Testis (tissue), 3 donors: ENCODE data around the gene ZNF827. TPM values are rescaled to one million over a fixed set of nuclear protein-coding genes. Genes with fewer than 3 reads are reported as not detected.

Source experiments
- DNase-seq: peaks from one replicate; pipeline ENCODE4 v3.0.0-alpha.2; 2019
- H3K27ac ChIP-seq, 2 donors: fragments of 200-600 bp; sonication (generic); one replicate each; pipeline ENCODE4 v1.5.1; 2019
- H3K27me3 ChIP-seq: fragments of 200-600 bp; sonication (generic); one replicate; pipeline ENCODE4 v1.5.1; 2019
- H3K36me3 ChIP-seq: fragments of 200-600 bp; sonication (generic); one replicate; pipeline ENCODE4 v1.5.1; 2017; ENCODE audit warnings: low read depth; ENCODE audit errors: missing control alignments
- H3K4me1 ChIP-seq: fragments of 200-600 bp; sonication (generic); one replicate; pipeline ENCODE4 v1.5.1; 2019
- H3K4me3 ChIP-seq, 2 donors: fragments of 200-600 bp; sonication (generic); one replicate each; pipeline ENCODE4 v1.5.1; 2017 to 2019
- H3K9me3 ChIP-seq: fragments of 200-600 bp; sonication (generic); one replicate; pipeline ENCODE4 v1.5.1; 2017
- POLR2A ChIP-seq: fragments of 450-650 bp; IDR thresholded peaks from one replicate; pipeline ENCODE4 v1.6.1; 2017; ENCODE audit warnings: antibody characterized with exemption, mild to moderate bottlenecking, moderate library complexity
- WGBS, 2 donors: methylation state at CpG; one replicate each; pipeline ENCODE4 v1.1.5; 2018; 5-methylcytosine and 5-hydroxymethylcytosine counted together
- intact Hi-C: fragments of 100-400 bp; cut with DNase I; formaldehyde crosslinking; loops from one replicate; pipeline ENCODE4 v1.15.1; 2023; ENCODE audit warnings: low total_unique reads
- polyA plus RNA-seq: library from polyadenylated mRNA; stranded (reverse); fragments of 350-450 nt; fragmentation: Illumina TruSeq; extraction: RNeasy Lipid Tissue Mini Kit (QIAGEN cat#74804); gene quantifications from one replicate; pipeline ENCODE4 v1.2.3, GENCODE V29; 2014; ENCODE audit warnings: low read depth, low replicate concordance; ENCODE audit not compliant: insufficient read depth
- total RNA-seq, 2 donors: library from RNA; depleted of rRNA; stranded (reverse); fragments of >200 nt; gene quantifications; one replicate each; pipeline ENCODE4 v1.2.3, GENCODE V29; 2016
- TF ChIP-seq, protein P1 (sequence below), 3 experiments: fragments of 450-650 bp in 2 of 3; fragments of 200-600 bp in 1 of 3; sonication (generic) in 1 of 3; IDR thresholded peaks; one replicate each; pipeline ENCODE4 v1.5.1; 2016 to 2019; ENCODE audit warnings: antibody characterized with exemption in 3 of 3, mild to moderate bottlenecking in 2 of 3, moderate library complexity in 1 of 3

ZNF827 gene
- total and polyA plus RNA-seq, 3 donors from 2014 or later, result 13.9 to 46.8 (median 37.5) TPM

DNA sequence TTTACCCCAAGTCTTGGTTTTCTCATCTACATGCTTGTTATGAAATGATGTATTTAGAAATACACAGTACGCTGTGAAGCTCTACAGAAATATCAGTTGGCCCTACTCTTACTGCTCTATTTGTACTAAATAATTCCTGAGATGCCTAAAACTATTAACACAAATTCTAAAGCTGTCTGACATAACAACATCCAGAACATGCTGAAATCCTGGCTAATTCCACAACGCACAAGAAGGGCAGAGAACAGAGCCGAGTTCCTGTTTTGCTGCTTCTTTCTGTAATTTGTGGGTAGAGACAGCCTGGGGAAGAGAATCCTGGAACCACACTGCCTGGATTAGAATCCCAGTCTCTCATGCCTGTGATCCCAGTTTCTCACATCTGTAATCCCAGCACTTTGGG lies 59.0 kb downstream of the ZNF827 start:
- no peak for TF ChIP-seq POLR2A
- TF ChIP-seq, protein P1, sequence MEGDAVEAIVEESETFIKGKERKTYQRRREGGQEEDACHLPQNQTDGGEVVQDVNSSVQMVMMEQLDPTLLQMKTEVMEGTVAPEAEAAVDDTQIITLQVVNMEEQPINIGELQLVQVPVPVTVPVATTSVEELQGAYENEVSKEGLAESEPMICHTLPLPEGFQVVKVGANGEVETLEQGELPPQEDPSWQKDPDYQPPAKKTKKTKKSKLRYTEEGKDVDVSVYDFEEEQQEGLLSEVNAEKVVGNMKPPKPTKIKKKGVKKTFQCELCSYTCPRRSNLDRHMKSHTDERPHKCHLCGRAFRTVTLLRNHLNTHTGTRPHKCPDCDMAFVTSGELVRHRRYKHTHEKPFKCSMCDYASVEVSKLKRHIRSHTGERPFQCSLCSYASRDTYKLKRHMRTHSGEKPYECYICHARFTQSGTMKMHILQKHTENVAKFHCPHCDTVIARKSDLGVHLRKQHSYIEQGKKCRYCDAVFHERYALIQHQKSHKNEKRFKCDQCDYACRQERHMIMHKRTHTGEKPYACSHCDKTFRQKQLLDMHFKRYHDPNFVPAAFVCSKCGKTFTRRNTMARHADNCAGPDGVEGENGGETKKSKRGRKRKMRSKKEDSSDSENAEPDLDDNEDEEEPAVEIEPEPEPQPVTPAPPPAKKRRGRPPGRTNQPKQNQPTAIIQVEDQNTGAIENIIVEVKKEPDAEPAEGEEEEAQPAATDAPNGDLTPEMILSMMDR (IDR thresholded peaks at IDR 0.05), result no peak
- H3K4me3 ChIP-seq, result no peak overlapping the region
- intact Hi-C loops, result no loop called here
- no peaks in the 10 kb centered on the region for H3K9me3 ChIP-seq
- H3K27me3 ChIP-seq, result no peaks in the 10 kb centered on the region
- no peaks in the 10 kb centered on the region for H3K4me1 ChIP-seq
- no peak for DNase-seq
- H3K27ac ChIP-seq, result no peak overlapping the region
- 40 to 49% methylated on average over 3 of the region's 3 CpGs for WGBS, 2 donors
- no peaks in the 10 kb centered on the region for H3K36me3 ChIP-seq

DNA sequence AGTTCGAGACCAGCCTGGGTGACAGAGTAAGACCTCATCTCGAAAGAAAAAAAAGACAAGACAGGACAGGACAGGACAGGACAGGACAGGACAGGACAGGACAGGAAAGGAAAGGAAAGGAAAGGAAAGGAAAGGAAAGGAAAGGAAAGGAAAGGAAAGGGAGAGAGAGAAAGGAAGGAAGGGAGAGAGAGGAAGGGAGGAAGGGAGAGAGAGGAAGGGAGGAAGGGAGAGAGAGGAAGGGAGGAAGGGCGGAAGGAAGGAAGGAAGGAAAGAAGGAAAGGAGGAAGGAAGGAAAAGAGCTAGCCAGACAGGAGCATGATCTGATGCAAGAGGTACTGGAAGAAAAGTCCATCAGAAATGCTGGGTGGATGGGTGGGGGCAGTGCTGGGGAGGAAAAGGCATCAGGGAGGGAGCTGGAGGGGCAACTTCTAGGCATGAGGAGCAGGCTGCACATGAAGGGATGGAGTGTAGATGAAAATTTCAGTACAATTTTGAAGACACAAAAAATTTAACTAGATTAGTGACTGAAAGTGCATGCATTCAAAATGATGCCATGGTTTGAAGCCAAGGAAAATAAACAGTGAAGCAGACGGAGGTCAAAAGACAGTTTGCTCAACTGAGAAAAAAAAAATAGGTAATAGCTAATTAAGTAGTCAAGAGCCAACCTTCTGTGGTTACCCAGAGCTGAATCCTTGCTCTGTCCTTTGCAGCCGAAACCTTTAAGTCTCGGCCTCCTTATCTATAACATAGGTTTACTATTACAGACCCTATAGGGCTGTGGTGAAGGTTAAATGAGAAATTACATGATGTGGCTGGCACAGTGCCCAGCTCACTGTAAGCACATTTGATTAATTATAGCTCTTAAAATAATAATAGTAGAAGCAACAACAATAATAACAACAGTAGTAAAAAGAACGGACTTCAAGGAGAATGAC lies 59.9 kb downstream of the ZNF827 start:
- H3K27ac ChIP-seq, result no peak overlapping the region

DNA sequence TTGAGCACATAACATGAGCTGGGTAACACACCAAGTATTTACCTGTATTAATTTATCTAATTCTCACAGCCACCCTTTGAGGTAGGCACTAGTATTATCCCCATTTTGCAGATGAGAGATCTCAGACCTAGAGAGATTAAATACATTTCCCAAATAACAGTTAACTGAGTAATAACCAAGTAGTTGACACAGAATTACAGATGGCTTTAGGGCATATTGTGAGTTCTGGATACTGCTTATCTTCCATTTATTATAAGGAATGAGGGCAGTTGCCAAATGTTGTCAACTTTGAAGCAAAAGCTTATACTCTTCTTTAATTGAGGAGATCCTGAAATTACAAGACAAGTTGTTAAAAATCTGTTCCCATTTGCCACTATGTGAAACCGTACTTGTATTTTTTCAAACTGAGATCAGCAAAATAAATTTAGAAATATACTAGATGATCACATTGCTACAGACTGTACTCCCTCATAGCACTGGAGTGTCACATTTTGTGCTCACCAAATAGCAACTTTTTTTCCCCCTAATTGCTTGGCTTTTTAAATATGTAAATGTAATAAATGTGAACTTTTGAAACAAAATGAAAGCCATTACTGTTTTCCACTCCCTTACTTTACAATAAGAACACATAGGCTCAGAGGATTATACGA lies 62.0 kb downstream of the ZNF827 start:
- intact Hi-C loops, result no loop called here
- H3K4me3 ChIP-seq, result no peak overlapping the region
- WGBS, 2 donors, result 82 to 90% methylated on average over 2 of the region's 2 CpGs

More for the DNA sequence above, 59.9 kb downstream of the ZNF827 start:
- no peaks in the 10 kb centered on the region for H3K4me1 ChIP-seq
- intact Hi-C loops, result no loop called here
- H3K4me3 ChIP-seq, result no peak overlapping the region
- no peaks in the 10 kb centered on the region for H3K27me3 ChIP-seq
- no peak for DNase-seq
- H3K36me3 ChIP-seq, result no peaks in the 10 kb centered on the region
- TF ChIP-seq, protein P1 (IDR thresholded peaks at IDR 0.05), result no peak
- no peak for TF ChIP-seq POLR2A
- 72% methylated on average over 7 of the region's 7 CpGs for WGBS, 2 donors
- H3K9me3 ChIP-seq, result no peaks in the 10 kb centered on the region

DNA sequence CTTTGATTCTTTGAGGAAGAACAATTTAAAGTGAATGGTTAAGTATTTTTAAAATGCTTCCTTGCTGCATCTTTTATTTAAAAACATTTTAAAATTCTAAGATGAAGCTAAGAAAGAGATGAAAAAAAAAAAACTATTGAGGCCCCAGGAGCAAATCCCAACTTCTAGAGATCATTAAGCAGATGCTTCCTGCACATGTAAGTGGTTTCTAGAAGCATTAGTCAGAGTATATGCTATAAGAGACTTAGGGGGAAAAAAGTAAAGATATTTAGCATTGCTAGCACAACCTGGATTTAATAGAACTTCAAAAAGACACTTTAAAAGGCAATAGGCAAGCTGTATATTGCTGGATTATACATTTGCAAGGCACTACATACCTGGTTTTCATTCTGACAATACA lies 64.7 kb downstream of the ZNF827 start:
- no peak for DNase-seq
- no peaks in the 10 kb centered on the region for H3K9me3 ChIP-seq
- no peaks in the 10 kb centered on the region for H3K4me1 ChIP-seq
- intact Hi-C loops, result no loop called here
- H3K27ac ChIP-seq, result no peak overlapping the region
- H3K4me3 ChIP-seq, result no peak overlapping the region
- no peaks in the 10 kb centered on the region for H3K27me3 ChIP-seq
- no peaks in the 10 kb centered on the region for H3K36me3 ChIP-seq
- TF ChIP-seq, protein P1 (IDR thresholded peaks at IDR 0.05), result no peak
- TF ChIP-seq POLR2A, result no peak

More for the DNA sequence above, 62.0 kb downstream of the ZNF827 start:
- Histone ChIP-seq H3K4me1 (no peaks in the 10 kb centered on the region), H3K27ac (no peak overlapping the region), H3K9me3 (no peaks in the 10 kb centered on the region), H3K36me3 (no peaks in the 10 kb centered on the region), H3K27me3 (no peaks in the 10 kb centered on the region)
- DNase-seq, result no peak
- TF ChIP-seq, protein P1 (IDR thresholded peaks at IDR 0.05), result no peak
- no peak for TF ChIP-seq POLR2A
